ENCODE results near the gene SPAG9. TPM values are rescaled to one million over a fixed set of nuclear protein-coding genes. Genes with fewer than 3 reads are reported as not detected.
A peak's percentile ranks its signal among the peaks of the same experiment; 100 is the strongest.

SPAG9 gene
- total and polyA plus RNA-seq, 2 experiments from 2014 or later = 12.1 to 66.2 TPM

DNA sequence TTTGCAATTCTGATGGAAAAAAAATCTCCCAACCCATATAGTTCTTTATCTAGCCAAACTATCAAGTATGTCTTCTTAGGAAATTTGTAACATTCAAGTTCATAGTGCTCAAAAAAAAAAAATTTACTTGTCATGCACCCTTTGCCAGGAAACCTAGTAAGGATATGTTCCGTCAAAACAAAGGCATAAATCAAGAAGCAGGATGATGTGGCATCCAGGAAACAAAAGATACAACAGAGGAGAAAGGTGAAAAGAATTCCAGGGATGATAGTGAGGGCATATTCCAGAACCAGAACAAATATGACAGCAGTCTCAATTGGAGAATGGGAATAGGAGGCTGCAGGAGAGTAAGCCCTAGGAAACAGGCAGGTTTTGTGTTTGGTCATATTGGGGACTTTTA lies 104.6 kb downstream of the SPAG9 start:
- DNase-seq (ENCODE audit: low read depth in 1 of 2, low spot score in 1 of 2) = no peak
- Histone ChIP-seq H3K27ac (no peak overlapping the region), H3K36me3 (peaks cover 34% of the 10 kb centered on the region), H3K27me3 (no peaks in the 10 kb centered on the region), H3K4me1 (ENCODE audit: low read depth) (no peaks in the 10 kb centered on the region), H3K4me3 (no peak overlapping the region), H3K9me3 (ENCODE audit: low read depth) (no peaks in the 10 kb centered on the region)
- TF ChIP-seq, protein P1, sequence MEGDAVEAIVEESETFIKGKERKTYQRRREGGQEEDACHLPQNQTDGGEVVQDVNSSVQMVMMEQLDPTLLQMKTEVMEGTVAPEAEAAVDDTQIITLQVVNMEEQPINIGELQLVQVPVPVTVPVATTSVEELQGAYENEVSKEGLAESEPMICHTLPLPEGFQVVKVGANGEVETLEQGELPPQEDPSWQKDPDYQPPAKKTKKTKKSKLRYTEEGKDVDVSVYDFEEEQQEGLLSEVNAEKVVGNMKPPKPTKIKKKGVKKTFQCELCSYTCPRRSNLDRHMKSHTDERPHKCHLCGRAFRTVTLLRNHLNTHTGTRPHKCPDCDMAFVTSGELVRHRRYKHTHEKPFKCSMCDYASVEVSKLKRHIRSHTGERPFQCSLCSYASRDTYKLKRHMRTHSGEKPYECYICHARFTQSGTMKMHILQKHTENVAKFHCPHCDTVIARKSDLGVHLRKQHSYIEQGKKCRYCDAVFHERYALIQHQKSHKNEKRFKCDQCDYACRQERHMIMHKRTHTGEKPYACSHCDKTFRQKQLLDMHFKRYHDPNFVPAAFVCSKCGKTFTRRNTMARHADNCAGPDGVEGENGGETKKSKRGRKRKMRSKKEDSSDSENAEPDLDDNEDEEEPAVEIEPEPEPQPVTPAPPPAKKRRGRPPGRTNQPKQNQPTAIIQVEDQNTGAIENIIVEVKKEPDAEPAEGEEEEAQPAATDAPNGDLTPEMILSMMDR (IDR thresholded peaks at IDR 0.05; ENCODE audit: low read depth, low read length) = no peak

GRCh38 chr17:51015145-51015558 lies 105.5 kb downstream of the SPAG9 start:
- no peak overlapping the region for H3K4me3 ChIP-seq
- H3K4me1 ChIP-seq (ENCODE audit: low read depth) = no peaks in the 10 kb centered on the region
- no peaks in the 10 kb centered on the region for H3K27me3 ChIP-seq
- peaks cover 28% of the 10 kb centered on the region for H3K36me3 ChIP-seq
- peak in 1 of 2 donors; percentile 45 for DNase-seq (ENCODE audit: low read depth in 1 of 2, low spot score in 1 of 2)
- H3K9me3 ChIP-seq (ENCODE audit: low read depth) = no peaks in the 10 kb centered on the region
- TF ChIP-seq, protein P1 (IDR thresholded peaks at IDR 0.05; ENCODE audit: low read depth, low read length) = no peak
- no peak overlapping the region for H3K27ac ChIP-seq

- DNase-seq (ENCODE audit: low read depth in 1 of 2, low spot score in 1 of 2) = no peak
- no peaks in the 10 kb centered on the region for H3K9me3 ChIP-seq (ENCODE audit: low read depth)
- no peaks in the 10 kb centered on the region for H3K27me3 ChIP-seq
- H3K4me3 ChIP-seq = no peak overlapping the region
- no peak overlapping the region for H3K27ac ChIP-seq
- H3K36me3 ChIP-seq = peaks cover 23% of the 10 kb centered on the region
- H3K4me1 ChIP-seq (ENCODE audit: low read depth) = no peaks in the 10 kb centered on the region
- TF ChIP-seq, protein P1 (IDR thresholded peaks at IDR 0.05; ENCODE audit: low read depth, low read length) = no peak
These were observed 106.5 kb downstream of the SPAG9 start for GRCh38 chr17:51014129-51014528.

GRCh38 chr17:51013322-51013721 lies 107.3 kb downstream of the SPAG9 start:
- Histone ChIP-seq H3K27me3 (no peaks in the 10 kb centered on the region), H3K4me3 (no peak overlapping the region), H3K27ac (no peak overlapping the region), H3K4me1 (ENCODE audit: low read depth) (no peaks in the 10 kb centered on the region), H3K36me3 (peaks cover 20% of the 10 kb centered on the region), H3K9me3 (ENCODE audit: low read depth) (no peaks in the 10 kb centered on the region)
- DNase-seq (ENCODE audit: low read depth in 1 of 2, low spot score in 1 of 2) = no peak
- TF ChIP-seq, protein P1 (IDR thresholded peaks at IDR 0.05; ENCODE audit: low read depth, low read length) = no peak

- TF ChIP-seq, protein P1 (IDR thresholded peaks at IDR 0.05; ENCODE audit: low read depth, low read length) = no peak
- Histone ChIP-seq H3K9me3 (ENCODE audit: low read depth) (no peaks in the 10 kb centered on the region), H3K27ac (no peak overlapping the region), H3K36me3 (peaks cover 23% of the 10 kb centered on the region), H3K27me3 (no peaks in the 10 kb centered on the region), H3K4me1 (ENCODE audit: low read depth) (no peaks in the 10 kb centered on the region), H3K4me3 (no peak overlapping the region)
- no peak for DNase-seq (ENCODE audit: low read depth in 1 of 2, low spot score in 1 of 2)
These were observed 108.1 kb downstream of the SPAG9 start for GRCh38 chr17:51012538-51012937.
